NCI-H748 (cell line): ENCODE results near the gene SOX13.
"Not testable (repeated sequence)": the region's sequence is repeated elsewhere in the genome, so short reads cannot be mapped to it uniquely, and the experiment has no call there.

ENCODE experiments used
- DNase-seq: peaks from one replicate; lab custom pipeline; 2025; ENCODE audit not compliant: unreplicated experiment; lab: John Stamatoyannopoulos, UW

The SOX13 gene

GRCh38 chr1:204072931-204073836 is at the start of gene SOX13:
Gene SOX13, plus strand, starts transcription at chr1:204073115. Its CDS starts 39,801 bp downstream, at chr1:204112916.
- peak; percentile 83 for DNase-seq

GRCh38 chr1:204025917-204026707 is 46.8 kb upstream of the SOX13 start:
- no peak for DNase-seq

DNA sequence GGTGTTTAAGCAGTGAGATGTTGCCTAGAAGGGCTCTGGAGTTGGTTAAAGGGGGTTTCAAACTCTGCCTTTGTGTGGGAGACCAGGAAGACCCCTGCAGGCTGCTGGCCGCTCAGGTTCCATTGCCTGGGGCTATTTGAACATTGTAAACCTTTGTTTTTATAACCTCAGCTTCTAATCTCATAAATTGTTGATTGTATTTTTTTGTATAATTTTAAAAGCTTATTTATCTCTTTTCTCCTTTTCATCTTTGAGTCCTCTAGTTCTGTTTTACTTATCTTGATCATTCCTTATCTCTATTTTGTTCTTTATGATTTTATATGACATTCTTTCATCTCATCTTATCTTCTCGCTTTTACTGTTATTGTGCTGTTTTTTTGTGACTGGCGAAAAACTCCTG is 45.5 kb upstream of the SOX13 start:
- DNase-seq, result no peak

GRCh38 chr1:204029016-204029415 is 43.9 kb upstream of the SOX13 start:
- no peak for DNase-seq

DNA sequence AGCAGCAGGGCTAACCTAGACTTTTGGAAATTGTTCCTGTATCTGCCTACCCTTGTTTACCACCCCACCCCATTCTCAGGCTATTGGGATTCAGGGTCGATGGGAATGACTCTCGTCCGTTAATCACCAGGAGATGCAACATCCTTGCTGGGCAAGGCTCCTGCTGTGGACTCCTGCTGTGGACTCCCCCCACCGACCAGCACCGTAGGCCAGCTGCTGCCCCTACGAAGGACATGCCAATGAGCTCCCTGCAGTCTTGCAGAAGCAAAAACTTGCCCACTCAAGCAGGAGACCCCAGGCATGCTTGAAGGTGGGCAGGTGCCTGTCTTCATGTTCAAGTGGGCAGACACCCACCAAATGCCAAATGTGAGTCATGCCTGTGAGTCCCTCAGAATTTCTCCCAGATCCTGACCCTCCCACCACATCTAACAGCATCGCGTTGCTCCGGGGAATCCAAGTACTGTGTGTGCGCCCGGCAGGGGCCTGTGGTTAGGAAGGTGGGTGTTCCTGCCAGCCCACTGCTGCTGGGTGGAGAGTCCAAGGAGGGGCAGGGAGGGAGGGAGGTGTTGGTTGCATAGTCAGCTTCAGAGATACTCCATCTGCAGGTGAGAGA is 41.7 kb upstream of the SOX13 start:
- no peak for DNase-seq

- no peak for DNase-seq
Observed at GRCh38 chr1:204032642-204033235, 40.2 kb upstream of the SOX13 start.

DNA sequence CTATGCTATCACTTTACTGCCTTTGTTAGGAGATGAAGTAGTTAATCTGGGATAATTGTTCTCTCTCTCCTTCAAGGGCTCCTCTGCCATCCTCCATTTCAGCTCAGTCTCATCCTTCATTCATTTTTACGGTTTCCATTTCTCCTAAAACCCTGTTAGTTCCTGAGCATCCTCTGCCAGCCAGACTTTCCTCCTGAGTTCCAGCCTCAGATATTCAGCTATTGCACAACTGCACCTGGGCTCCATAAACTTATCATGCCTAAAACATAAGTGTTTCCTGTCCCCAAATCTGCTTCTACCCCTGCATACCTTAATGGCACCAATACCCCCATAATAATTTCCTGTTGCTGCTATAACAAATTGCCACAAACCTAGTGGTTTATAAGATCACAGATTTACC is 39.6 kb upstream of the SOX13 start:
- DNase-seq, result no peak

- no peak for DNase-seq
Observed at GRCh38 chr1:204036882-204037655, 35.8 kb upstream of the SOX13 start.

GRCh38 chr1:204041232-204041767 is 31.6 kb upstream of the SOX13 start:
- peak; percentile 72 for DNase-seq

DNA sequence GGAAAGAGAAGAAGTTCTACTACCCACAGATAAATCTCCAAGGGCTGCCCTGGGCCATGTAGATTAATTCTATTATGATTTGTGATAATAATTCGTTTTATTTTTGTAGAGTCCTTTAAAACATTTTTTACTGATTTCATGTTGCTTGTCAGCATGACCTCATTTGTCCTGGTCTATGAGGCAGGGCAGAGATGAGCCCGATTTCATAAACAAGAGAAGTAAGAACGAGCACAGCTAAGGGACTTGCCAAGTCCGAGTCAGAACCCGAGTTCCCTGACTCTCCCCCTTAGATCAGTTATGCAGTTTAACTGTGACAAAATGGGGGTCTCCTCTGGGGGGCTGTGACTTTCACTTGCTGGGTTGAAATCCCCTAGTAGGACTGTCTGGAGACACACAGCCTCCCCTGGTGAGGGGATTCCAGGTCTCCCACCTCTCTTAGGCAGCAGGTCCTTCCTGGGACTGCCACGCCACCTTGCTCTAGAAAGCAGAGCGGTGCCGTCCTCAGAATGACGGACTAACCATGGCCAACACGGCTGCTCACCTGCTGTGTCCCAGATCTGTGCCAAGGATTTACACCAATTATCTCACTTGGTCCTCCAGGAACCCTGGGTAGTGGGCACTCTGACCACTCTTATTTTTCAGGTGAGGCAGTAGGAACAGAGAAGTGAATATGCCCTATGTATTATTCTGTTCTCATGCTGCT is 31.0 kb upstream of the SOX13 start:
- no peak for DNase-seq

DNA sequence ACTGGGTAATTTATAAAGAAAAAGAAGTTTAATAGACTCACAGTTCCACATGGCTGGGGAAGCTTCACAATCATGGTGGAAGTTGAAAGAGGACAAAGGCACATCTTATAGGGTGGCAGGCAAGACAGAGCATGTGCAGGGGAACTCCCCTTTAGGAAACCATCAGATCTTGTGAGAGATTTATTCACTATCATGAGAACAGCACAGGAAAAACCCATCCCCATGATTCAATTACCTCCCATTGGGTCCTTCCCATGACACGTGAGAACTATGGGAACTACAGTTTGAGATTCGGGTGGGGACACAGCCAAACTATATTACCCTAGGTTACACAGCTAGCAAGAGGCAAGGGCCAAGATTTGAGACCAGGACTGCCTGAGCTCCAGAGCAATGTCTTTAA is 30.4 kb upstream of the SOX13 start:
- DNase-seq, result no peak

DNA sequence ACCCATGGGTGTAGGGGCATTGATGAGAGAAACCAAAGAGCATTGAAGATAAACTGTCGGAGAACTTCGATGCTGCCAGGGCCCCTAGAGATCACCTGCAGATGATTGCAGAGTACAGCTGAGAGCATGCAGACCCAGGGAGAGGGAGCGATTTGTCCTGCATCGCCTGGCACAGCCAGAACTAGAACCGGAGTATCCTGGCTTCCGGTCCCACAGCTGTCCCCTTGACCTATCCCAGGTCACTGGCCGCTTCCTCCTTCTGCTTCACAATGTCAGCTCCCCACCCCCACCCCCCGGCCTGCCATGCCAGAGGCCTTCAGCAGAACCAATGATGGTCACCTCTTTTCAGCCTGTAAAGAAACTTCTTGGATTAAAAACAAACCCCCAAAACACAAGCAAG is 29.2 kb upstream of the SOX13 start:
- DNase-seq, result no peak

DNA sequence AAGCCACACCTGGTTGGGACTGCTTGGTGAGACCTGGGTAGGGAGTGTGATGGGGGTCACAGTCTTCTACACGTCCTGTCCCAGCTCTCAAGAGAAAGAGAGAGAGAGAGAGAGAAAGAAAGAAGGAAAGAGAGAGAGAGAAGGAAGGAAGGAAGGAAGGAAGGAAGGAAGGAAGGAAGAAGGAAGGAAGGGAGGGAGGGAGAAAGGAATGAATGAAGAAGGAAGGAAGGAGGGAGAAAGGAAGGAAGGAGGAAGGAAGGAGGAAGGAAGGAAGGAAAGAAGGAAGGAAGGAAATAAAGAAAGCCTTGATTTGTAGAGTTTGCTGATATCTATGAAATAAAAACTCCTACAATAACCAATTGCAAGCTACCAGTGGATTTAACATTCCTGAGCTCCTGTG is 28.5 kb upstream of the SOX13 start:
- no peak for DNase-seq

DNA sequence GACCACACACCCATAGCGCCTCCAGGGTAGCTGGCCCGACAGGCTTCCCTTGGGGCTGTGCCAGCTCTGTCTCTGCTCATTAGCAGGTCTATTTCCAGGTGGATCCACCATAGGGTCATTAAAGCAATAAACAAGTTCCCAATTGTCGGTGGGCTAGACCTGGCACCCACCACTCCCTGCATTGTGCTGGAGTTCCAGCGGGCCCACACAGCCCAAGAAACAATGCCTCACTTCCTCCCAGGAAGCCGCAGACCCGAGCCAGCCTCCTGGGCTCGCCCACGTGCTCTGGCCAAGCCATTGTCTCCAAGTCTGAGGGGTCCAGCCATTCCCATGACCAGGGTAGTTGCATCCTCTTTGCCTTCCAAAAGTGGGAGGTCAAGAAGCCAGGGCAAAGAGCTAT is 27.5 kb upstream of the SOX13 start:
- no peak for DNase-seq

GRCh38 chr1:204046346-204046745 is 26.6 kb upstream of the SOX13 start:
- DNase-seq, result no peak

GRCh38 chr1:204048796-204049195 is 24.1 kb upstream of the SOX13 start:
- not testable (repeated sequence) for DNase-seq

GRCh38 chr1:204051258-204051657 is 21.7 kb upstream of the SOX13 start:
- DNase-seq, result no peak

- DNase-seq, result no peak
Observed at GRCh38 chr1:204051718-204052117, 21.2 kb upstream of the SOX13 start.

- no peak for DNase-seq
Observed at GRCh38 chr1:204053893-204054292, 19.0 kb upstream of the SOX13 start.

DNA sequence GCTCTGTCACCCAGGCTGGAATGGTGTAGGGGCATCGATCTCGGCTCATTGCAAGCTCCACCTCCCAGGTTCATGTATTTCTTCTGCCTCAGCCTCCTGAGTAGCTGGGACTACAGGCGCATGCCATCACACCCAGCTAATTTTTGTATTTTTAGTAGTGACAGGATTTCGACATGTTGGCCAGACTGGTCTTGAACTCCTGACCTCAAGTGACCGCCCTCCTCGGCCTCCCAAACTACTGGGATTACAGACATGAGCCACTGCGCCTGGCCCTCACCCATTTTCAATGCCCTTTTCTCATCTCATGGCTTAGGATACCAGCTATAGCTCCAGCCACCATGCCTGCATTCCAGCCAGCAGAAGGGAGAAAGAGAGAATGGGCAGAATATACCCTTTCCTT is 12.9 kb upstream of the SOX13 start:
- DNase-seq, result no peak
